ENCODE measurements around the gene EZR.
"Not testable (repeated sequence)": the region's sequence is repeated elsewhere in the genome, so short reads cannot be mapped to it uniquely, and the experiment has no call there.

EZR gene

DNA sequence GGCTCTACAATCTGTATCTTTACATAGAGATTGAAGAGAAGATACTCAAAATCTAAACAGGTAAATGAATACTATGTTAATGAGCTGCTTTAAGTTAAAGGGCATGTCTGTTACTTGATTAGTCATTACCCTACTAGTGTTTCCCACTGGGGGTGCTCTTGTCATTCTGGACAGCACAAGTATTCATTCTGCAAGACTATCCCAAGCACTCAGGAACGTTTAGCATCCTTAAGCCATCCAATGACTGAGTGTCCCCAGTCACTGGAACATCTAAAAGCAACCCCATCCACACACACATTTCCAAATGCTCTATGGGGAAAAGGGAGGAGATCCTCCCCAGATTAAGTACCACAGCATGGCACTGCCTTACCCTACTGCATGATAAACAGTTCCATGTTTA, 25.7 kb downstream of the EZR start:
- no peak for DNase-seq

DNA sequence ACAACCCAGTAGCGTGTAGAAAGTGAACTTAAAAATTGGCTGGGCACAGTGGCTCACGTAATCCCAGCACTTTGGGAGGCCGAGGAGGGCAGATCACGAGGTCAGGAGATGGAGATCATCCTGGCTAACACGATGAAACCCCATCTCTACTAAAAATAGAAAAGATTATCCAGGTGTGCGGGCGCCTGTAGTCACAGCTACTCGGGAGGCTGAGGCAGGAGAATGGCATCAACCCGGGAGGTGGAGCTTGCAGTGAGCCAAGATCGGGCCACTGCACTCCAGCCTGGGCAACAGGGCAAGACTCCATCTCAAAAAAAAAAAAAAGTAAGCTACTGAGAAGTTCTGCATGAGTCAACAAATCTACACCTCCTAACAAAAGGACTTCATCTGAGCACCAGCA, 26.7 kb downstream of the EZR start:
- not testable (repeated sequence) for DNase-seq

DNA sequence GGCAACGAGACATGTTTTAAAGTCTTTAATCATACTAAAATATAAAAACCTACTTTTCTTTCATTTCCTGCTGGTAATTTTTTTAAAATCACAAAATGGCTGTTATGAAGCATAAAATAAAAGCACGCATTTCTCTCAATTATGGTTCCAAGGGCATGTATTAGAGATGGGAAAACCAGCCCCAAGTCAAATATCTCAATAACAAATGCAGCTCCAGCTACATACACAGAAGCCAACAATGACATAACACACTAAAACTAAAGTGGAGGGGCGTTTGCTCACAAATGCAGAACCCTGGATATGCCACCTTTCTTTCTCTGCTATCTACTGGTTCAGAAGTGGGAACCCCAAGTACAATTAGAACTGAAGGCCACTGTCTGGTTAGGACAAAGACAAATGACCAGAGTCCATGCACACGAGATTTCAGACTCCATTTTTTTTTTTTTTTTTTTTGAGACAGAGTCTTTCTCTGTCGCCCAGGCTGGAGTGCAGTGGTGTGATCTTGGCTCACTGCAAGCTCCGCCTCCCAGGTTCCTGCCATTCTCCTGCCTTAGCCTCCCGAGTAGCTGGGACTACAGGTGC, 27.8 kb downstream of the EZR start:
- DNase-seq, result no peak

DNA sequence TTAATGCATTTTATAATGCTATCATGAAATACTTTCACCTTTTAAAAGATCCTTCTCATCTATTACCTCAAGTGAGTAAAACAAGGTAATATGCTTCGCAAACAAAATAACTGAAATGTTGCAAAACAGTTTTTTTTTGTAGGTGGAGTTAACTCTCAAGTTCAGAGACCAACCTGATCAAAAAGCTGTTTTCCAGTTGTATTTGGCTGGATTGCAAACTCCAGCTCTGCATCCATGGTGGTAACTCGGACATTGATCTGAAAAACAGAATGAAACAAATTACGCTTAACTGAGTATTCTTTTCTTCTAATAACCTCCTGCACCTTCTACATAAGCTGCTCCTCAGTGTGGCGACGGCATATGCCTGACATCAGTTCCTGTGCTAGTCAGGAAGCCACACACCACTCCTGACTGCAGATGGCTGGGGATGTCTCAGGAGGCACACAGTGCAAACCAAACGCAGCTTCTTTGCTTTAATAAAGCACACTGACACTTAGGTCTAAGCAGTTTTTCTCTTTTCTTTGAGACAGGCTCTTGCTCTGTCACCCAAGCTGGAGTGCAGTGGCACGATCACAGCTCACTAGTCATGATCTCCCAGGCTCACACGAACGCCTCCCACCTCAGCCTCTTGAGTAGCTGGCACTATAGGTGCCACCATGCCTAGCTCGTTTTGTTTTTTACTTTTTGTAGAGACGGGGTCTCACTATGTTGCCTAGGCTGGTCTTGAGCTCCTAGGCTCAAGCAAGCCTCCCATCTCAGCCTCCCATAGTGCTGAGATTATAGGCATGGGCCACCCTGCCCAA, 29.9 kb downstream of the EZR start:
- no peak for DNase-seq

DNA sequence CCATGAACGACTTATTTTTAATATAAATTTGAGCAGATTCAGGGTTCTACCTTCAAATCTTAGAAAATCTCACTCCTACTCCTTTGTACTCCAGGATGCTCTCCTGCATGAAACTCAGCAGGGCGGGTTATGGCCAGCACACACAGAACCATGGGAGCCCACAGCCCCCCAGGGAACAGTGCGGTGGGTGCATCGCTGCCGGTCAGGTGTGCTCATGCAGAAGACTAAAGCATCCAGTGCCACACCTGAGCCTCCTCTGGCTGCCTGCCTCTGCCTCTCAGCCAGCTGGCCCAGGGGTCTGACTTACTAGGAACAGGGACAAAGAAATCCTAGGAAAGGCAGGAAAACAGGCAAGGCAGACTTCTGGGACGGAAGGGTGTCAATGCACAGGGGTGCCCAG, 31.8 kb downstream of the EZR start:
- DNase-seq, result no peak

DNA sequence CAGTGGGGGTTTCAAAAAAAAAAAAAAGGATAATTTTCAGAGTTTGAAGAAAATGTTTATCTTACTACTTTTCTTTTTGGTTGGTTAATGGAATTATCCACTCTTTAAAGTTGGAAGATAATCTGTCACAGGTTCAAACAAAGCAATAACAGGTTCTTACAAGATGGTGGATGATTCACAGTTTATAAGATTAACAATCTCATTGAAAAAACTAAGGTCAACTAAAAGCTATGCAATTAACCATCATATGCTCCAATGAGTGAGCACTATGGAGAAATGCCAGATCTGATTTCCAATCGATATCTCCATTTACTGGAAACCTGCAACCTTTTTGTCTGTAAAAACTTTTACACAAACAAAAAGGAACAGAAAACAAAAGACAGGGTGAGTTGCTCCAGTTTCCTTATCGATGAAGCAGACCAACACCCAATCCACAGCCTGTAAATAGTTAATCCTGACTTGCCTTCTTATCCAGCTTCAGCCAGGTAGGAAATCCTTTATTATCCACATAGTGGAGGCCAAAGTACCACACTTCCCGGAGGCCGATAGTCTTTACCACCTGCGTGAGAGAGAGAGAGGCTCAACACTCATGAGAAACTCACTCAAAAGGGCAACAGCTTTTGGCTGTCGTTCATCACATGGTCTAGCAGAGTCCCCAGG, 32.4 kb downstream of the EZR start:
- no peak for DNase-seq

DNA sequence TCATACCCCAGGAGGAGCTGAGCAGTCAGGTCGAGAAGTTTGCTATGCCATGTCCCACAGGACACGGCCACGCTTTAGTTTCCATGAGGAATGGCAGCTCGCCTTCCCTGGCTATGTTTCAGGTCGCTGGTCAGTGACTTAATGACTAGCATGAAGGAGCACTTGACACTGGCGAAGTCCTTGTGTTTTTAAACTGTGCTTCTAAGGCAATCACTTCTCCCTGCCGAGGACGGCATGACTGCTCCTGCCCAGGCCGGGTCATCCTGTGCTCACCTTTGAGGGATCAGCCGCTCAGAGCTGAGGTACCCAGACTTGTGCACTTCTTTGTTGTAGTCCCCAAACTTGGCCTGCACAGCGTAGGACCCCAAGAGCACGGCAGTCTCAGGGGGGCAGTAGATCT, 34.1 kb downstream of the EZR start:
- no peak for DNase-seq

DNA sequence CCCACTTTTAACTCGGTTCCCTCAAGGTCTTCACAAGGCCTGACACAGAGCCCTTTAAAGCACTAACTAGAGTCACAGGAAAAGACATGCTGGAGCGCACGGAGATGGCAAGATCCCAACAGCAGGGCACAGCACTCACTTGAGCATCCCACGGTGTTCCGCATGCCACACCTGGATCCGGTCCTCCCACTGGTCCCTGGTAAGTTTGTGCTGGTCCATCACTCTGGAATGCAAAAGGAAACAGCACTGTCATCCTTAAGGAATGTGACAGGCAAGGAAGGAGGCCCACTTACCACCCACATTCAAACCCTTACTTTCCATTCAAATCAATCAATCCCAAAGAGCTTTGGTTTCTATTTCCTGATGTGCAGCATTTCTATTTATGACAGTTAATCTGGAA, 34.7 kb downstream of the EZR start:
- DNase-seq, result no peak

DNA sequence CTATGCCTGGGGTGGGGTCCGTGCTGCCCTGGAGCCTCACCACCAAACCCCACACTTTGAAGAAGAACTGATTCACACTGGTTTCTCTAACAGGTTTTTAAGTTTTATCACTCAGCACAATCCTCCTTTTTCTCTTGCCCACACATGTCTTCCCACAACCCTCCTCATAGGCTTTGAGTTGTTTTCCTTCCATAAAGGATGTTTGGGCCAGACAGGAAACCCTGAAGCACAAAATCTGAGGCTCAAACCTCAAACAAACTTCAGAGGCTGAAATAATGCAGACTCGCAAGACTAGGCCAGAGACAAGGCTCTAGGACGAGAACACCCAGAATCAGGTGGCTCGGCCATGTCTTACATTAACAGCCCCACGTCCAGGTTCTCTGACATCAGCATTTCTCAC, 35.3 kb downstream of the EZR start:
- no peak for DNase-seq

DNA sequence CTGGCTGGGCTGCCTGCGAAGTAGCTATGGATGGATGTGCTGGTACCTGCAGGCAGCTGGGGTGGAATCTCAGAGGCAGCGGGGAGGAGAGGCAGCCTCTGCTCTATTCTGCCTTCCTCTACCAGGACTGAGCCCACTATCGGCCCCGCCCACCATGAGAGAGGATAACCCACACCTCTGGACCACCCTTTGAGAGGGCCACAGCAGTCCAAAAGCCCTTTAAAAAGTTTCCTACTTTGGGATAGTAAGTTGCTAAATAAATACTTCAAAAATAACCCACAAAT, 36.1 kb downstream of the EZR start:
- no peak for DNase-seq

DNA sequence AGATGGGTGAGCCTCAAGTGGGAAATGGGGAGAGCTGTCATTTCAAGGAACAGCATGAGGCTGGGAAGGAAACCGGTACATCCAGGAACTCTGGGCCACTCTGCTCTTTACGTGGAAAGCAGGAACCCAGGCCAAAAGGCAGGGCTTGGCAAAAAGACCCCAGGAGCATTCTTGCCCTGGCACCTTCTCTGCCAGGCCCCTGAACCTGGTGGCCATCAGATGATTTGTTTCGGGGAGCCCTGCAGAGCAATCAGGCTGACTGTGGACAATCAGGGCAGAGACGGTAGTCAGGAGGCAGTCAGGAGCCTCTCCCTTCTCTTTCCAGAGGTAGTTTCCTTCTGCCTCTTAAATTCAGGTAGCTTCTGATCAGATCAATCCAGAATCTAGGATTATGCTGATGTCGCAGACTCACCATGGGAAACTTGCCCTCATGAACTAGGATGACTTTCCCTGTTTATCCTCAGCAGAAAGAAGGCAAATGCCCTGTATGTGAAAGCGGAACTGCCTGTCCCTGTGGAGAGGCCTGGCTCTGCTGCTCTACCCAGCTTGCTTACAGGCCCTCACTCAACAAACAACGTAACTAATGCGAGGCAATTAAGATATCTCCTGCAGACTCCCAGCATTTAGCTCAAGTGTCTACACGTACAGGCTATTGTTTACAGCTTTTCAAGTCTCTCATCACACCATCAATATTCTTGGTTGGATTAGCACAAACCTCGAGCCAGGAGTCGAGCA, 36.6 kb downstream of the EZR start:
- no peak for DNase-seq

DNA sequence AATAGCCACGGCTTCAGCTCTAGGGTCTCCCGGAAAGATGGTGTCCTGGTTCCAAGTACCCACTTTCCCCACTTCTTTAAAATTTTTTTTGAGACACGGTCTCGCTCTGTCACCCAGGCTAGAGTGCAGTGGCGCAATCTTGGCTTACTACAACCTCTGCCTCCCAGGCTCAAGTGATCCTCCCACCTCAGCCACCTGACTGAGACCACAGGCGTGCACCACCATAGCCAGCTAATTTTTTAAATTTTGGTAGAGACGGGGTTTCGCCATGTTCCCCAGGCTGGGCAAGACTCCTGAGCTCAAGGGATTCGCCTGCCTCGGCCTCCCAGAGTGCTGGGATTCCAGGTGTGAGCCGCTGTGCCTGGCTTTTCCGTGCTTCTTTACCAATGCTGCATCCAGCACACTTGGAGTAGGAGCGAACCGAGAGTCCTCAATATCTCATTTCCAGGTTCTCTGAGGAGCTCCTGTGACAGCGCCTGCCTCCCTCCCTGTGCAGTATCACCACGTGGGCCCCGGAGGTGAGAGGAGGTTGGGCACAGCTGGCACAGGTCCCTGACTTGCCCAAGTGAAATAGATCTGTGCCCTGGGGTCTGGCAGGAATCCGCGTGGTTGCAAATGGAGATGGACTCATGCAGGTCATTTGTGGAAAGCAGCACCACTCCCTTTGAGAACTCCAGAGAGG, 37.3 kb downstream of the EZR start:
- no peak for DNase-seq

DNA sequence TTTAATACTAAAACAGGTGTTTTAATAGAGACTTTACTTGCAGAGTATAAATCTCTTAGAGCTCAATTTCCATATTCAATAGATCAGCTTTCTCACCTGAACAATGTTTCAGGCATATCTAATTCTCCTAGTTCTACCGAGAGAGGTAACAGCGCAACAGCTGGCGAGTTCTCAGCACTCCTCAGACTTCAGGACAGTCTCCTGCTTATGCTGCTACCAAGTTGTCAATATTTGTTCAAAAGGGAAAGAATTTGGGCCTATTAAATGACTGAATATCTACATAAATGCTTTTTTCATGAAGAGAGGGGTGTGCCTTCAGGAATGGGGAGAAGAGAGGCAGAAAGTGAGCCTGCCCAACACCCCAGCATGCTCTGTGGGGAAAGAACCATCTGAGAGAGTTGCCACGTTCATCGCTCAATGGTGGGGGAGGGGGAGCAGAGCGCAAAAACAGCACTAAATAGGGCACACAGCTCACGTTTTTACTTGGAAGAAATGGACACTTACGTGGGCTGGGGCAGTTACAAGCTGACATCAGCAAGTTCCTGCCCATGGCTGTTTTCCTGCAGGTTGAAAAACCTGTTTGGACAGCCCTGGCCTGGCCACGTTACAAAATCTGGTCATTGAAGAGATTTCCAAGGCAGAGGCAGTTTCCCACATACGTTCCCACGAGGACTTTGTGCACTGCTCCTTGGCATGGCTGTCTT, 38.0 kb downstream of the EZR start:
- no peak for DNase-seq

DNA sequence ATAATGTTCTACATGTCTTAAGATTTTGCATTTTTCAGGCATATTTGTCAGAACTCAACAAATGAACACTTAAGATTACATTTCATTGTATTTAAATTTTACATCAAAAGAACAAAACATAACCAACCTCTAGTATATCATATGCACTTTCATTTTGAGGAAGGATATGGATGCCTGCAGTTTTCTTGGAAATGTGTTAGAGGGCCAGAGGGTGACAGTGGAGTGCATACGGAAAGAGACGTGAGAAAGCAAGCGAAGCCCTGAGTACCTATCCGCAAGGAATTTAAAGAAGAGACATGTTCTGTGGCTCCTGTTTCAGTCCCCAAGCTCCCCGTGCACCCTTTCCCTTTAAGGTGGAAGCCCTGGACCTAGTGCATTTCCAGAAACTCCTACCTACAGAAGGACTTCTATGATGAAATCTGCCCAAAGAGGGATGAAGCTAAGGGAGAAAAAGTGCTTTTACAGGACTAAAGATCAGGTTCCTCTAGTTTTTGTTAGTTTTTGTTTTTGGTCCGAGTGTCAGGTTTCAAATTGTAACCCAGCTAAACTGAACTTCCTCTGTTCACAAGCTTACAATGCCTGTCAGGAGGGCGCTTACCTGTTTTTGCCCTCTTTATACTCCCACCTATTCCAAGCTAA, 38.8 kb downstream of the EZR start:
- no peak for DNase-seq

DNA sequence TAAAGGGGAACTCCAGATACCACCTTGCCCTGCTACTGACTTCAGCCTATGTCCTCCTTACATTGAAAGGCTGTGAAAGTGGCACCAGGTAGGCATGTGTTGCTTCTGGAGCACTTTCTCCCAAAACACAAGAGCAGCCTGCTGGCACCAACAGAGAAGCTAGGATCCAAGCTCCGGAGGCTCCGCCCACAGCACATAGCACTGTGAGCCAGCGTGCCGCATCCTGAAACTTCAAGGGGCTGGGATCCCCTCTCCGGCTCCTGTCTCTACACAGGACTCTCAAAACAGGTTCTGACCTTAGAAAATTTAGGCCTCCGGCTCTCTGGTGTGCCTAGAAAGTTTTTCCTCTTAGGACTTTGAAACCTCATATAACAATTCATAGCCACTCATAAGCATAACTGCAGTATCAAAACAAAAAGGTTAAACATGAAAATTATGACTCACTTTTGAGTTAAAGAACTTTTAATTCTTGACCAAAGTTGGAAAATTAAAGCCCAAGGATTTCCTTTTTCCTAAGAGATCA, 41.1 kb downstream of the EZR start:
- DNase-seq, result no peak

DNA sequence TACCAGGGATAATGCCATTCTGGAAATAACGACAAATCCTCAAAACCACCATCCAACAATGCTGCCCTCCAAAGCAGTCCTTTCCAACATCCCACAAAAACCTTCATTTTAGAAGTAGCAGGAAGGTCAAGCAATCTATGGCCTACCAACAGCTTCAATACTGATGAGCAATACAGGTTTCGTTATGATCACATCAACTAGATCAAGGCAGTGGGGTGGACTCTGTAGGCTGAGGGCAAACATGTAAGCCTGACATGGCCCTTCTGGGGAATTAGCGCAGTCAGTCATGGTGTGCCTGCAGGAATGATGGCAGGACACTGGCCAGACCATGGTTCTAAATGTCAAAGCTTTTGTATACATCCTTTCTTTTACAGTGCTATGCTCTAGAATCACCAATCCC, 41.7 kb downstream of the EZR start:
- no peak for DNase-seq

DNA sequence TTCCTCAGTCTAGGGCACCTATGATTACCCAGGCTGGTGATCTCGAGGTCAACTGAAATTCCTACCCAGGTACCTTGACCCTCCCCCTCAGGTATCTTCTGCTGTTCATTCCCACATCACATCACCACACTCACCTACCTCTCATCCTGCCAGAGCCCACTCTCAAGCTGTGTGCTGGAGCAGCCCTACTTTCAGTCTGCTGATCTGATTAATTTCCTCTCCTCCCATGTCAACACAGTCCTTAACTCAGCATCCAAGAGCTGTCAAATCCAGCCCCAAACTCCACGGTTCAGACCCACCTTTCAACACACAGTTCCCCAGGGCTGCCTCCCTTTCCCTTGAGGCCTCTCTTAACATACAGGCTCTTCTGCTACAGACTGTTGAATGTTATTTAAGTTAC, 42.4 kb downstream of the EZR start:
- no peak for DNase-seq

DNA sequence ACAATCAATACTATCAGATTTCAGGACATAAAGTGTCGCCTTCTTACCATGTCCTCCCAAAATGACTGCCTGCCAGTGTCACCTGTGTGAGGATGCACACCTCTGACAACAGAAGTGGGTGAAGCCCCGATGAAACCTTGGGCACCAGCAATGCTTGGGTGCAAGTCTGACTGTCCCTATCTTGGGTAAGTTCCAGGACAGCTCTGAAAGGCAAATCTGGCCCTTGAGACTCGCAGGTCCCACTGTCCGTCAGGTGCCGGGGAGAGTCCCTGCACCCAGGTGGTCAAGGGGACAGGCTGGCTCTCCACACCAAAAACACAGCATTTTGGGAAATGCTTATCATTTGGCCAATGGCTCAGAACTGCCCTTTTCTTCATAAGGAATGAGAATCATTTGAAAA, 43.3 kb downstream of the EZR start:
- DNase-seq, result no peak

DNA sequence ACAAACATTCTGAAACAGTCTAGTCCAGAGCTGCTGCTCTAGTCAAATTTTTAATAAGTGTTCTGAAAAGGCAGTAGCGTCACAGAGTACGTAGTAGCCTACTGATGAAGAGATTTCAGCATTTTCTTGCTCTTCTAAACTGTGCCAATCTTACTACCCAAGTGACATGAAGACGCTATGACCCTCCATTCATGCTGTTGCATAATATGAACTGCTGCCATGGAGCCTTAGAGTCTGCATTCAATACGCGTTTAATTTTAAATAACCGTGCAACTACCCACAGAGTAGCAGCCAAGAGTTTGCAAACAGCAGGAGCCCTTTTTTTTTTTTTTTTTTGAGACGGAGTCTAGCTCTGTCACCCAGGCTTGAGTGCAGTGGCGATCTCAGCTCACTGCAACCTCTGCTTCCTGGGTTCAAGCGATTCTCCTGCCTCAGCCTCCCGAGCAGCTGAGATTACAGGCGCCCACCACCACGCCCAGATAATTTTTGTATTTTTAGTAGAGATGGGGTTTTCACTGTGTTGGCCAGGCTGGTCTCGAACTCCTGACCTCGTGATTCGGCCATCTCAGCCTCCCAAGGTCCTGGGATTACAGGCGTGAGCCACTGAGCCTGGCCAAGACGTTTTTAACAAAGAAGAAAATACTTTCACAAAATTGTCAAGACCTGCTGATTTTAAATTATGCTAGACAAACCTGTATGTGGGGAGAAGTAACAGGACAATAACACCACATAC, 44.3 kb downstream of the EZR start:
- DNase-seq, result no peak

DNA sequence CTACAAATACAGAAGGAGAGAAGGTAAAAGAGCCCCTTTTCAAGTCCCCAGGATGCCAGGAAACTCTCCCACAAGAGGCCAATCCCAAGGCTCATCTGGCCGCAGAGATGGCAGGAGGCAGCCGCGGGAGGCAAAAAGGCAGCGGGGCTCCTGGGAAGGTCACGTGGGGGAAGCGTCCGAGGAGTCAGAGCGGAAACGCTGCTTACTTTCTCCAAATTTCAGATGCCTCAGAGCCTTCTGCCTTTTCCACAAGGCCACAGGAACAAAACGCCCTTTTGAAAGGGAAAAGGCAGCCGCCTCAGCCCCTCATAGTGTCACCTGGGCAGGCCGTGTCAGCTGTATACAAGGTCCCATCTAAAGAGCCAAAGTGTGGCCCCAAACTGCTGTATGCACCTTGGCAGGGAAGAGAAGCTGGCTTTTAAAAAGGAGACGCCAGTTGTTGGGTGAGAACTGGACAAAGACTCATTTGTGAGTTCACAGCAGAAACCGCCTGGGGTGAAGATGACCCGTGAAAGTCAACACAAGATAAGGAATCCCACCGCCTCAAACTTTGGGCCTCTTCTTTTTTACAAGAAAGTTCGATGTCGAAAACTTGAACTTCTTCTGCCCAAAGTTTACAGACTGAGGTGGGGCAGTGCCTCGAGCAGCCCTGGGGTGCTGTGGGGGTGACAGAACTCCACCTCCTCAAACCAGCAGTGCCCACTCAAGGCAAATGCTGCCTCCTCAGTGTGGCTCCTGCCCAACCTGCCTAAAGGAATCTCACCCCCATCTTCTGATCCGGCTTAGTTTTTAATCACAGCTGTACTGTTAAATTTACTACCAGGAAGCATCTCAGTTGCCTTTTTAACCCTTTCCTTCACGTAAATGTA, 45.4 kb downstream of the EZR start:
- DNase-seq, result no peak
